NB4 (cell line): ENCODE results near the gene GJC3.
"Not testable (repeated sequence)": the region's sequence is repeated elsewhere in the genome, so short reads cannot be mapped to it uniquely, and the experiment has no call there.

Experiments used
- DNase-seq: peaks from one replicate; pipeline ENCODE4 v3.0.0; 2010; ENCODE audit warnings: low read depth
- H3K4me3 ChIP-seq: one replicate; pipeline ENCODE4 v1.5.1; 2011; ENCODE audit warnings: mild to moderate bottlenecking, low read depth, low read length, moderate library complexity
- CTCF ChIP-seq: IDR thresholded peaks from one replicate; pipeline ENCODE4 v1.5.1; 2012; ENCODE audit warnings: low read depth, low read length
- MAX ChIP-seq: IDR thresholded peaks from 2 replicates; pipeline ENCODE4 v1.6.1; 2011; ENCODE audit warnings: low read depth, low read length
- MYC ChIP-seq: IDR thresholded peaks from 2 replicates; pipeline ENCODE4 v1.6.1; 2011; ENCODE audit warnings: low read depth, low read length
- POLR2A ChIP-seq: IDR thresholded peaks from 2 replicates; pipeline ENCODE4 v1.6.1; 2011; ENCODE audit warnings: mild to moderate bottlenecking; ENCODE audit not compliant: insufficient read length; ENCODE audit errors: extremely low read depth

Gene GJC3

GRCh38 chr7:99928994-99929729, at the start of gene GJC3:
GJC3 (minus strand) TSS chr7:99929620; CDS start chr7:99929620, 0 bp downstream.
- H3K4me3 ChIP-seq = peak within 1 kb of the TSS; percentile 22
- DNase-seq = peak; percentile 78
- TF ChIP-seq CTCF = peak; percentile 57
- TF ChIP-seq MAX = no peak

- no peak overlapping the region for H3K4me3 ChIP-seq
- DNase-seq = no peak
- TF ChIP-seq MAX = no peak
These were observed 47.2 kb upstream of the GJC3 start for GRCh38 chr7:99976626-99977025.

- no peak for DNase-seq
- TF ChIP-seq MYC (no peak), POLR2A (no peak), MAX (no peak), CTCF (no peak)
- no peak within 1 kb of the TSS for H3K4me3 ChIP-seq
These were observed 46.5 kb upstream of the GJC3 start, which contains the start of gene AZGP1 for GRCh38 chr7:99975782-99976521. AZGP1 (minus strand) TSS chr7:99976031; CDS start chr7:99976020, 11 bp downstream.

GRCh38 chr7:99974681-99975080, 45.3 kb upstream of the GJC3 start:
- DNase-seq = no peak
- no peak overlapping the region for H3K4me3 ChIP-seq
- no peak for TF ChIP-seq CTCF
- TF ChIP-seq MAX = no peak
- no peak for TF ChIP-seq POLR2A
- no peak for TF ChIP-seq MYC

GRCh38 chr7:99973817-99974216, 44.4 kb upstream of the GJC3 start:
- not testable (repeated sequence) for H3K4me3 ChIP-seq, DNase-seq

GRCh38 chr7:99971242-99971641, 41.8 kb upstream of the GJC3 start:
- TF ChIP-seq MYC (no peak), CTCF (no peak), MAX (no peak), POLR2A (no peak)
- no peak for DNase-seq
- H3K4me3 ChIP-seq = no peak overlapping the region

- not testable (repeated sequence) for H3K4me3 ChIP-seq, DNase-seq
These were observed 40.4 kb upstream of the GJC3 start for GRCh38 chr7:99969813-99970212.
